ENCODE measurements around the gene CTDSP1.

CTDSP1 gene

DNA sequence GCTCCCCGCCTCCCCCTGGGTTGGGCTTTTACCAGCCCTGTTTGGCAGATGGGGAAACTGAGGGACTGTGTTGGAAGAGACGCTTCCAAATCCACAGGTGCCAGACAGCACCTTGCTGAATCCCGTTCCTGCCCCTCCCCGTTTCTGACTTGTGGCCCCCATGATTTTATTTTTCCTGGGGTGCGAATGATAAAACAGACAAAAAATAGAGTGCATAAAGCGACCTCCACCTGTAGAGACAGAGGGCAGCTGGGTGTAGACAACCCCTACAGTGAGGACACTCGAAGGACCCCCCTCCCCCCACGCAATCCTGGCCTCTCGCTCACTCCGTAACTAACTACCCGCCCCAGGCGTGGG lies 2.2 kb upstream of the CTDSP1 start:
- in situ Hi-C loops (cut with HindIII; ENCODE audit: low pct_unique_long_range_greater_than_20kb, low sequenced_read_pairs): no loop called here
- no peak for TF ChIP-seq JUND (IDR thresholded peaks at IDR 0.05; ENCODE audit: low read depth)
- DNase-seq (ENCODE audit: low read depth in 1 of 2, low spot score in 1 of 2): no peak

DNA sequence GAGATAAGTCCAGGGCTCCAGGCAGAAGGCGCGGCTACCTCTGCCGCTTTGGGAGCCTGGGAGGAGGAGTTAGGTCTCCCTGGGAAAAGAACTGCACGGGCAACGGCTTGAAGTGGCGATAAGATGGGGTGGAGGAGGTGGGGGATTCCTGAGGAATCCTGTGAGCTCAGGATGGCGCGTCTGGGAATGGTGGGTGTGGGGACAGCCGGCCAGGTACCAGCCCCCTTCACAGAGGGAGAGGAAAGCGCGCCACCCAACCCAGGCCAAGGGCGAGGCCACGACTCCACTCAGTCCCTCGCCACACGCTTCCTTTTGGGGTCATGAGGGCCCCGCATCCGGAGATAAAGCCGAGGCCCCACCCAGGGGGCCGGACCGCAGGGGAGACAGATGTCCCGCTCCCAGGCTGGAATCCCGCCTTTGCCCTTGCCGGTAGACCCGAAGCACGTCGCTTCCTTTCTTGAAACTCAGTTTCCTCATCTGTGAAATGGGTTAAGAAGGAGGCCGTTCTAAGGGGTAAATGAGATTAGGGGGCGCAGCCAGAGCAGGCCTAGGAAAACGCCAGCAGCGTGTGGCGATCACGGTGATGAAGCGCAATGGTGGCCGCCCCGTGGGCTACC lies 1.7 kb upstream of the CTDSP1 start:
- DNase-seq (ENCODE audit: low read depth in 1 of 2, low spot score in 1 of 2): peak; percentile 28 to 76
- TF ChIP-seq JUND (IDR thresholded peaks at IDR 0.05; ENCODE audit: low read depth): no peak
- in situ Hi-C loops (cut with HindIII; ENCODE audit: low pct_unique_long_range_greater_than_20kb, low sequenced_read_pairs): no loop called here

- in situ Hi-C loops (cut with HindIII; ENCODE audit: low pct_unique_long_range_greater_than_20kb, low sequenced_read_pairs): no loop called here
- no peak for TF ChIP-seq JUND (IDR thresholded peaks at IDR 0.05; ENCODE audit: low read depth)
- peak; percentile 42 to 82 for DNase-seq (ENCODE audit: low read depth in 1 of 2, low spot score in 1 of 2)
These were observed 954 bp upstream of the CTDSP1 start for GRCh38 chr2:218398437-218399390.

- TF ChIP-seq JUND (IDR thresholded peaks at IDR 0.05; ENCODE audit: low read depth): no peak
- peak; percentile 26 to 33 for DNase-seq (ENCODE audit: low read depth in 1 of 2, low spot score in 1 of 2)
- in situ Hi-C loops (cut with HindIII; ENCODE audit: low pct_unique_long_range_greater_than_20kb, low sequenced_read_pairs): no loop called here
These were observed 680 bp downstream of the CTDSP1 start for GRCh38 chr2:218400167-218400929.

- in situ Hi-C loops (cut with HindIII; ENCODE audit: low pct_unique_long_range_greater_than_20kb, low sequenced_read_pairs): no loop called here
- DNase-seq (ENCODE audit: low read depth in 1 of 2, low spot score in 1 of 2): no peak
- TF ChIP-seq JUND (IDR thresholded peaks at IDR 0.05; ENCODE audit: low read depth): no peak
These were observed 1.5 kb downstream of the CTDSP1 start for GRCh38 chr2:218400930-218401881.

GRCh38 chr2:218401890-218402289 lies 2.2 kb downstream of the CTDSP1 start:
- no peak for DNase-seq (ENCODE audit: low read depth in 1 of 2, low spot score in 1 of 2)
- TF ChIP-seq JUND (IDR thresholded peaks at IDR 0.05; ENCODE audit: low read depth): no peak
- in situ Hi-C loops (cut with HindIII; ENCODE audit: low pct_unique_long_range_greater_than_20kb, low sequenced_read_pairs): no loop called here

DNA sequence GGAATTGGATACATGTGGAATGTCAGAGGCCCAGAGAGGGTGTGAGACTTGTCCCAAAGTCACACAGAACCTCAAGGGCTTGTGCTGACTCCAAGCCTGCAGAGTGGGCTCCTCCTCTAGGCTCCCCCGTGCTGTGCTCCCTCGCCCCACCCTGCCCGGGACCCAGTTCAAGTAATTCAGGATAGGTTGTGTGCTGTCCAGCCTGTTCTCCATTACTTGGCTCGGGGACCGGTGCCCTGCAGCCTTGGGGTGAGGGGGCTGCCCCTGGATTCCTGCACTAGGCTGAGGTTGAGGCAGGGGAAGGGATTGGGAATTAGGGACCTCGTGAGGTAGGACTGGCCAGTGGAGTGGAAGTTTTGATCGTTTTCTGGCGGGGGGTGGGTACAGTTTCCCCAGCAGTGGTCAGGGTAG lies 2.8 kb downstream of the CTDSP1 start:
- DNase-seq (ENCODE audit: low read depth in 1 of 2, low spot score in 1 of 2): no peak
- no peak for TF ChIP-seq JUND (IDR thresholded peaks at IDR 0.05; ENCODE audit: low read depth)
- in situ Hi-C loops (cut with HindIII; ENCODE audit: low pct_unique_long_range_greater_than_20kb, low sequenced_read_pairs): no loop called here

- in situ Hi-C loops (cut with HindIII; ENCODE audit: low pct_unique_long_range_greater_than_20kb, low sequenced_read_pairs): no loop called here
- no peak for DNase-seq (ENCODE audit: low read depth in 1 of 2, low spot score in 1 of 2)
- no peak for TF ChIP-seq JUND (IDR thresholded peaks at IDR 0.05; ENCODE audit: low read depth)
These were observed 3.3 kb downstream of the CTDSP1 start for GRCh38 chr2:218402911-218403411.

- DNase-seq (ENCODE audit: low read depth in 1 of 2, low spot score in 1 of 2): no peak
- no peak for TF ChIP-seq JUND (IDR thresholded peaks at IDR 0.05; ENCODE audit: low read depth)
- in situ Hi-C loops (cut with HindIII; ENCODE audit: low pct_unique_long_range_greater_than_20kb, low sequenced_read_pairs): no loop called here
These were observed 4.1 kb downstream of the CTDSP1 start for GRCh38 chr2:218403810-218404209.

- in situ Hi-C loops (cut with HindIII; ENCODE audit: low pct_unique_long_range_greater_than_20kb, low sequenced_read_pairs): no loop called here
- no peak for DNase-seq (ENCODE audit: low read depth in 1 of 2, low spot score in 1 of 2)
- TF ChIP-seq JUND (IDR thresholded peaks at IDR 0.05; ENCODE audit: low read depth): no peak
These were observed 4.8 kb downstream of the CTDSP1 start for GRCh38 chr2:218404351-218405085.

DNA sequence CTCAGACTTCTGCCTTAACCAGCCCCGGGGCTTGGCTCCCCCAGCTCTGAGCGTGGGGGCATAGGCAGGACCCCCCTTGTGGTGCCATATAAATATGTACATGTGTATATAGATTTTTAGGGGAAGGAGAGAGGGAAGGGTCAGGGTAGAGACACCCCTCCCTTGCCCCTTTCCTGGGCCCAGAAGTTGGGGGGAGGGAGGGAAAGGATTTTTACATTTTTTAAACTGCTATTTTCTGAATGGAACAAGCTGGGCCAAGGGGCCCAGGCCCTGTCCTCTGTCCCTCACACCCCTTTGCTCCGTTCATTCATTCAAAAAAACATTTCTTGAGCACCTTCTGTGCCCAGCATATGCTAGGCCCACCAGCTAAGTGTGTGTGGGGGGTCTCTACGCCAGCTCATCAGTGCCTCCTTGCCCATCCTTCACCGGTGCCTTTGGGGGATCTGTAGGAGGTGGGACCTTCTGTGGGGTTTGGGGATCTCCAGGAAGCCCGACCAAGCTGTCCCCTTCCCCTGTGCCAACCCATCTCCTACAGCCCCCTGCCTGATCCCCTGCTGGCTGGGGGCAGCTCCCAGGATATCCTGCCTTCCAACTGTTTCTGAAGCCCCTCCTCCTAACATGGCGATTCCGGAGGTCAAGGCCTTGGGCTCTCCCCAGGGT lies 5.5 kb downstream of the CTDSP1 start:
- no peak for DNase-seq (ENCODE audit: low read depth in 1 of 2, low spot score in 1 of 2)
- TF ChIP-seq JUND (IDR thresholded peaks at IDR 0.05; ENCODE audit: low read depth): no peak
- in situ Hi-C loops (cut with HindIII; ENCODE audit: low pct_unique_long_range_greater_than_20kb, low sequenced_read_pairs): no loop called here
